K562 (cell line): ENCODE measurements around the gene EPHA1. TPM values are rescaled to one million over a fixed set of nuclear protein-coding genes. Genes with fewer than 3 reads are reported as not detected.

ENCODE experiments used
- CBFA2T2 ChIP-seq: fragments of 450-650 bp; conservative IDR thresholded peaks from 2 replicates; pipeline ENCODE4 v1.6.1; 2017; ENCODE audit warnings: mild to moderate bottlenecking
- CEBPG ChIP-seq, 3 experiments: fragments of 200-800 bp in 1 of 3; sonication (Bioruptor generic) in 1 of 3; sonication (generic) in 1 of 3; formaldehyde crosslinking in 1 of 3; IDR thresholded peaks in 2 of 3; conservative IDR thresholded peaks in 1 of 3; 2 replicates each; pipeline versions ENCODE4 v1.6.1 to v1.8.0; 2016 to 2022; ENCODE audit warnings: missing compliant biosample characterization in 2 of 3, missing genetic modification characterization in 2 of 3, mild to moderate bottlenecking in 1 of 3, missing genetic modification reagents in 1 of 3
- HNRNPLL ChIP-seq: fragments of 200-400 bp; formaldehyde crosslinking; IDR thresholded peaks from 2 replicates; pipeline ENCODE4 v1.6.1; 2017; ENCODE audit warnings: low read length, low read depth, mild to moderate bottlenecking; ENCODE audit not compliant: poor library complexity, severe bottlenecking
- L3MBTL2 ChIP-seq: fragments of 450-650 bp; IDR thresholded peaks from 2 replicates; pipeline ENCODE4 v1.6.1; 2016; ENCODE audit warnings: mild to moderate bottlenecking, moderate library complexity
- NR2C1 ChIP-seq, 2 experiments: fragments of 450-650 bp; IDR thresholded peaks; 2 replicates each; pipeline ENCODE4 v1.6.1; 2017; ENCODE audit warnings: mild to moderate bottlenecking in 2 of 2, antibody characterized with exemption in 1 of 2, inconsistent platforms in 1 of 2, missing compliant biosample characterization in 1 of 2, missing genetic modification characterization in 1 of 2
- SP2 ChIP-seq: IDR thresholded peaks from 2 replicates; pipeline ENCODE4 v1.6.1; 2011; ENCODE audit warnings: mild to moderate bottlenecking, low read depth, low read length, moderate library complexity; ENCODE audit not compliant: poor library complexity, severe bottlenecking; ENCODE audit errors: extremely low read depth
- TGIF2 ChIP-seq: sonication (generic); formaldehyde crosslinking; IDR thresholded peaks from 2 replicates; pipeline ENCODE4 v1.8.1; 2022; ENCODE audit warnings: mild to moderate bottlenecking, missing genetic modification reagents, moderate library complexity
- ZBTB40 ChIP-seq, 2 experiments: fragments of 450-650 bp in 1 of 2; sonication (generic) in 1 of 2; formaldehyde crosslinking in 1 of 2; IDR thresholded peaks; 2 replicates each; pipeline versions ENCODE4 v1.7.1 to v1.9.0; 2016 to 2022; ENCODE audit warnings: inconsistent platforms in 1 of 2, mild to moderate bottlenecking in 1 of 2, missing genetic modification reagents in 1 of 2
- ZNF124 ChIP-seq: sonication (generic); formaldehyde crosslinking; IDR thresholded peaks from 2 replicates; pipeline ENCODE4 v1.8.1; 2022; ENCODE audit warnings: missing genetic modification reagents
- ZNF175 ChIP-seq: fragments of 200-800 bp; sonication (Bioruptor generic); IDR thresholded peaks from 2 replicates; pipeline ENCODE4 v1.6.1; 2016; ENCODE audit warnings: low read depth, mild to moderate bottlenecking, missing genetic modification characterization, missing compliant biosample characterization
- ZNF224 ChIP-seq: sonication (generic); formaldehyde crosslinking; IDR thresholded peaks from 2 replicates; pipeline ENCODE4 v1.8.0; 2022; ENCODE audit warnings: mild to moderate bottlenecking, missing genetic modification reagents
- ZNF518B ChIP-seq: fragments of 250-450 bp; sonication (Bioruptor Pico); IDR thresholded peaks from 2 replicates; pipeline ENCODE4 v1.5.0; 2021; ENCODE audit warnings: mild to moderate bottlenecking, moderate library complexity
- polyA plus RNA-seq, 8 experiments: library from polyadenylated mRNA; depleted of rRNA in 4 of 8; stranded (reverse) in 5 of 8; unstranded in 3 of 8; fragments of >200 nt; fragmentation: Nextera tagmentation in 2 of 8; fragmentation: Illumina TruSeq in 1 of 8; extraction: Ambion mirVana in 2 of 8; extraction: Trizol in 1 of 8; gene quantifications; 2 replicates each; pipeline versions ENCODE4 v1.2.1 to v1.2.3, GENCODE V29; 2011 to 2014; ENCODE audit warnings: inconsistent platforms in 1 of 8, missing spikeins in 1 of 8
- total RNA-seq, 7 experiments: library from RNA; depleted of rRNA in 6 of 7; stranded (reverse); fragments of >200 nt in 6 of 7; fragmentation: Illumina TruSeq in 2 of 7; extraction: Trizol in 2 of 7; gene quantifications; 2 replicates each; pipeline versions ENCODE4 v1.2.1 to v1.2.3, GENCODE V29; 2011 to 2021; ENCODE audit warnings: low replicate concordance in 1 of 7

Gene EPHA1
- total and polyA plus RNA-seq, 9 of the 15 experiments (the other 6 are each of a cell fraction or from before 2014, with no cell fraction given), result 0.22 to 0.57 (median 0.32) TPM; not detected in 6

- TF ChIP-seq SP2 (no peak), ZNF124 (CRISPR knock-in tag) (no peak), ZNF518B (CRISPR knock-in tag) (peak; percentile 90), CEBPG (CRISPR knock-in tag; IDR thresholded peaks at IDR 0.05) (no peak), CEBPG (tag; conservative IDR thresholded peaks at IDR 0.05 in 1 of 2, IDR thresholded peaks at IDR 0.05 in 1 of 2) (no peak), TGIF2 (CRISPR knock-in tag) (no peak), NR2C1 (IDR thresholded peaks at IDR 0.05) (no peak), NR2C1 (tag; IDR thresholded peaks at IDR 0.05) (peak; percentile 91), ZNF175 (peak; percentile 99), ZNF224 (CRISPR knock-in tag) (no peak), HNRNPLL (no peak), CBFA2T2 (no peak), L3MBTL2 (peak; percentile 82), ZBTB40 (IDR thresholded peaks at IDR 0.05) (no peak), ZBTB40 (CRISPR knock-in tag; IDR thresholded peaks at IDR 0.05) (no peak)
Observed at GRCh38 chr7:143369678-143370651, 38.7 kb downstream of the EPHA1 start (continued).
